ENCODE data around the gene NAPB. TPM values are rescaled to one million over a fixed set of nuclear protein-coding genes. Genes with fewer than 3 reads are reported as not detected.

The NAPB gene
- total RNA-seq, 1 donor from 2014 or later, result 13.1 TPM

- no peaks in the 10 kb centered on the region for H3K9me3 ChIP-seq (ENCODE audit: insufficient read depth, low read depth, low read length)
- peaks cover 2% of the 10 kb centered on the region for H3K9me3 Mint-ChIP-seq (ENCODE audit: unreplicated experiment)
- FAIRE-seq, result no peak
Observed at GRCh38 chr20:23334111-23334510, 87.2 kb downstream of the NAPB start.

DNA sequence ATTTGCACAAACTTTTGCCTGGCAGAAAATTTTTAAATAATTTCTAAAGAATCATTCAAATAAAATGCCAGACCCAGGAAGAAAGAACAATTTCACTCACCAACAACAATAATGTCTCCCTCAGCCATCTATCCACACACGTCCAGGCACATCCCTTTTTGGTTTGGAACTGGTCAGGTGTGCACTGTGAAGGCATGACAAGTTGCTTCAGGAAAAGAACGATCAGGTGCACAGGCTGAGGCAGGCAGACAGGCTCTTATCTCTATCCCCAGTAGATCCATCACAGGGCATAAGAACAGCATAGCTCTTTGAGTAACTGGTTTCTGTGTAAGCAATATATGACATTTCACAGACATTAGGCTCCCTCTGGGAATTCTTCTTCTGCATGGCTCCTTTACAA lies 88.8 kb downstream of the NAPB start:
- H3K27me3 Mint-ChIP-seq (ENCODE audit: low read depth, unreplicated experiment), result peaks cover 5% of the 10 kb centered on the region
- no peak overlapping the region for H3K27ac ChIP-seq (ENCODE audit: low read depth, low read length)
- no peaks in the 10 kb centered on the region for H3K79me2 ChIP-seq (ENCODE audit: insufficient read depth, low read length)
- peaks cover 7% of the 10 kb centered on the region for H3K36me3 Mint-ChIP-seq (ENCODE audit: low read depth, unreplicated experiment)
- no peak for TF ChIP-seq EZH2 (IDR thresholded peaks at IDR 0.05; ENCODE audit: insufficient read depth, low read length)
- TF ChIP-seq, protein P1, sequence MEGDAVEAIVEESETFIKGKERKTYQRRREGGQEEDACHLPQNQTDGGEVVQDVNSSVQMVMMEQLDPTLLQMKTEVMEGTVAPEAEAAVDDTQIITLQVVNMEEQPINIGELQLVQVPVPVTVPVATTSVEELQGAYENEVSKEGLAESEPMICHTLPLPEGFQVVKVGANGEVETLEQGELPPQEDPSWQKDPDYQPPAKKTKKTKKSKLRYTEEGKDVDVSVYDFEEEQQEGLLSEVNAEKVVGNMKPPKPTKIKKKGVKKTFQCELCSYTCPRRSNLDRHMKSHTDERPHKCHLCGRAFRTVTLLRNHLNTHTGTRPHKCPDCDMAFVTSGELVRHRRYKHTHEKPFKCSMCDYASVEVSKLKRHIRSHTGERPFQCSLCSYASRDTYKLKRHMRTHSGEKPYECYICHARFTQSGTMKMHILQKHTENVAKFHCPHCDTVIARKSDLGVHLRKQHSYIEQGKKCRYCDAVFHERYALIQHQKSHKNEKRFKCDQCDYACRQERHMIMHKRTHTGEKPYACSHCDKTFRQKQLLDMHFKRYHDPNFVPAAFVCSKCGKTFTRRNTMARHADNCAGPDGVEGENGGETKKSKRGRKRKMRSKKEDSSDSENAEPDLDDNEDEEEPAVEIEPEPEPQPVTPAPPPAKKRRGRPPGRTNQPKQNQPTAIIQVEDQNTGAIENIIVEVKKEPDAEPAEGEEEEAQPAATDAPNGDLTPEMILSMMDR (IDR thresholded peaks at IDR 0.05; ENCODE audit: insufficient read depth, low read depth, low read length), result no peak
- peaks cover 2% of the 10 kb centered on the region for H3K4me1 Mint-ChIP-seq (ENCODE audit: low read depth, unreplicated experiment)
- H3K27me3 ChIP-seq (ENCODE audit: insufficient read depth, low read length), result no peaks in the 10 kb centered on the region
- no peak for DNase-seq (ENCODE audit: low read depth)
- no peak overlapping the region for H3K27ac Mint-ChIP-seq (ENCODE audit: unreplicated experiment)
- no peaks in the 10 kb centered on the region for H3K36me3 ChIP-seq (ENCODE audit: insufficient read depth, low read length)
- H3K4me1 ChIP-seq (ENCODE audit: insufficient read depth, low read length), result no peaks in the 10 kb centered on the region
- no peak for FAIRE-seq
- no peaks in the 10 kb centered on the region for H4K20me1 ChIP-seq (ENCODE audit: insufficient read depth, low read length)
- no peak overlapping the region for H3K4me2 ChIP-seq (ENCODE audit: low read length)
- no peaks in the 10 kb centered on the region for H3K9me3 ChIP-seq (ENCODE audit: insufficient read depth, low read depth, low read length)
- H3K9ac ChIP-seq (ENCODE audit: low read length), result no peak overlapping the region
- H3K4me3 Mint-ChIP-seq (ENCODE audit: unreplicated experiment), result no peak overlapping the region
- H3K4me3 ChIP-seq (ENCODE audit: insufficient read depth, low read depth, low read length), result no peak overlapping the region
- H2AFZ ChIP-seq (ENCODE audit: low read depth, low read length), result no peak overlapping the region
- peaks cover 2% of the 10 kb centered on the region for H3K9me3 Mint-ChIP-seq (ENCODE audit: unreplicated experiment)

More at GRCh38 chr20:23334111-23334510, 87.2 kb downstream of the NAPB start:
- Mint-ChIP-seq H3K27ac (ENCODE audit: unreplicated experiment) (no peak overlapping the region), H3K27me3 (ENCODE audit: low read depth, unreplicated experiment) (peaks cover 7% of the 10 kb centered on the region), H3K36me3 (ENCODE audit: low read depth, unreplicated experiment) (peaks cover 5% of the 10 kb centered on the region), H3K4me3 (ENCODE audit: unreplicated experiment) (peak overlapping the region; percentile 17), H3K4me1 (ENCODE audit: low read depth, unreplicated experiment) (peaks cover 2% of the 10 kb centered on the region)
- Histone ChIP-seq H3K4me2 (ENCODE audit: low read length) (no peak overlapping the region), H3K27ac (ENCODE audit: low read depth, low read length) (no peak overlapping the region), H3K9ac (ENCODE audit: low read length) (no peak overlapping the region), H3K4me1 (ENCODE audit: insufficient read depth, low read length) (no peaks in the 10 kb centered on the region), H3K4me3 (ENCODE audit: insufficient read depth, low read depth, low read length) (no peak overlapping the region), H3K36me3 (ENCODE audit: insufficient read depth, low read length) (no peaks in the 10 kb centered on the region), H2AFZ (ENCODE audit: low read depth, low read length) (no peak overlapping the region), H3K79me2 (ENCODE audit: insufficient read depth, low read length) (no peaks in the 10 kb centered on the region), H3K27me3 (ENCODE audit: insufficient read depth, low read length) (no peaks in the 10 kb centered on the region), H4K20me1 (ENCODE audit: insufficient read depth, low read length) (no peaks in the 10 kb centered on the region)
- DNase-seq (ENCODE audit: low read depth), result no peak
- TF ChIP-seq, protein P1 (IDR thresholded peaks at IDR 0.05; ENCODE audit: insufficient read depth, low read depth, low read length), result no peak
- no peak for TF ChIP-seq EZH2 (IDR thresholded peaks at IDR 0.05; ENCODE audit: insufficient read depth, low read length)

DNA sequence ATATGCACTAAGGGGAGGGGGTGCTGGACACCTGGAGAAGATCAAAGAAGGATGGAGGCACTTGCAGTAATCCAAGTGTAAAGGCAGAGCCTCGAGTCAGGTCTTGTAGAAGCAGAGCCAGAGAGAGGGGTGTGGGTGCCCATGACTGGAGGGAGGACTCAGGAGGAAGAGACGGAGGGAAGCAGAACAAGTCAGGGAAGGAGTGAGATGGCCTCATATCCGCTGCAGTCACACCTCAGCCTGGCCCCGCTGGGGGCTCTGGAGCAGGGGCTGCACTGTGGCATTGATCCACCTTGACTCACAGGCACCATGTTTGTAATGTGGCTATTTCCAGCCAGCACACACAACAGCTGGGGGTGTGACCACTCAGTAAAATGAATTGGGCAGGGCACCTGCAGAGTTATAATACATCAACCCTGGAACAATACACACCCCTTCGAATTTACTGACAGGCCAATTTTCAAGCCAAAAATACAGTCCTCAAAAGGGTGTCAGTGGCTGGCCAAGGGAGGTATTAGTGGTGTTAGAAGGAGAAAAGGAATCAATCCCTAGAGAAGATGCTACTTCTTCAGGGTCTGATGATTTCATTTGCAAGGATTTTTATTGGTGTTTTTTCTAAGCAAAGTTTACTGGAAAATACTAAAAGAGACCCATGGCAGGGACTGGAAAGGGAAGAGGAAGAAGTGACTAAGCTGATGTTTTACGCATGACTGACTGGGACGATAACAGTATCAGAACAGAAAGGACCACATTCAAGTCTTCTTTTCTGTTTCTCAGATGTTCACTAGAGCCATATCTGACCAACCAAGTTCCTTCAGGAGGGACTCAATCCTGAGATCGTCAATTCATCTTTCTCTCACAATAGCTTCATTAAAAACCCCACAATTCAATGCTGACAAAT lies 89.6 kb downstream of the NAPB start:
- H3K4me1 Mint-ChIP-seq (ENCODE audit: low read depth, unreplicated experiment), result peaks cover 2% of the 10 kb centered on the region
- peaks cover 2% of the 10 kb centered on the region for H3K9me3 Mint-ChIP-seq (ENCODE audit: unreplicated experiment)
- Histone ChIP-seq H3K4me3 (ENCODE audit: insufficient read depth, low read depth, low read length) (no peak overlapping the region), H3K27me3 (ENCODE audit: insufficient read depth, low read length) (no peaks in the 10 kb centered on the region), H3K27ac (ENCODE audit: low read depth, low read length) (no peak overlapping the region), H3K36me3 (ENCODE audit: insufficient read depth, low read length) (no peaks in the 10 kb centered on the region), H4K20me1 (ENCODE audit: insufficient read depth, low read length) (no peaks in the 10 kb centered on the region), H3K9ac (ENCODE audit: low read length) (no peak overlapping the region), H3K9me3 (ENCODE audit: insufficient read depth, low read depth, low read length) (no peaks in the 10 kb centered on the region), H2AFZ (ENCODE audit: low read depth, low read length) (no peak overlapping the region), H3K4me2 (ENCODE audit: low read length) (peak overlapping the region; percentile 8), H3K4me1 (ENCODE audit: insufficient read depth, low read length) (no peaks in the 10 kb centered on the region), H3K79me2 (ENCODE audit: insufficient read depth, low read length) (no peaks in the 10 kb centered on the region)
- H3K27ac Mint-ChIP-seq (ENCODE audit: unreplicated experiment), result no peak overlapping the region
- H3K36me3 Mint-ChIP-seq (ENCODE audit: low read depth, unreplicated experiment), result peaks cover 7% of the 10 kb centered on the region
- FAIRE-seq, result no peak
- TF ChIP-seq, protein P1 (IDR thresholded peaks at IDR 0.05; ENCODE audit: insufficient read depth, low read depth, low read length), result no peak
- no peak for TF ChIP-seq EZH2 (IDR thresholded peaks at IDR 0.05; ENCODE audit: insufficient read depth, low read length)
- peak; percentile 69 for DNase-seq (ENCODE audit: low read depth)
- no peak overlapping the region for H3K4me3 Mint-ChIP-seq (ENCODE audit: unreplicated experiment)
- peaks cover 5% of the 10 kb centered on the region for H3K27me3 Mint-ChIP-seq (ENCODE audit: low read depth, unreplicated experiment)

Data from astrocyte (in vitro differentiated cells and primary cell).